GM06990 (cell line): ENCODE results near the gene VOPP1.

Experiments used
- DNase-seq: peaks from one replicate; pipeline ENCODE4 v3.0.0-alpha.2; 2011; ENCODE audit not compliant: insufficient read length; ENCODE audit errors: extremely low read depth
- H3K27me3 ChIP-seq: replicated peaks from 2 replicates; pipeline ENCODE4 v1.6.0; 2011; ENCODE audit warnings: low read length; ENCODE audit not compliant: control insufficient read depth, insufficient read depth
- H3K36me3 ChIP-seq: 2 replicates; pipeline ENCODE4 v1.5.1; 2011; ENCODE audit warnings: low read length; ENCODE audit not compliant: control insufficient read depth, insufficient read depth
- H3K4me3 ChIP-seq: replicated peaks from 2 replicates; pipeline ENCODE4 v1.5.1; 2011; ENCODE audit warnings: low read depth, mild to moderate bottlenecking, control low read depth, low read length
- CTCF ChIP-seq: IDR thresholded peaks from 2 replicates; pipeline ENCODE4 v1.5.1; 2011; ENCODE audit warnings: low read length, control low read depth, mild to moderate bottlenecking, inconsistent platforms; ENCODE audit not compliant: insufficient read depth, poor library complexity, severe bottlenecking

Gene VOPP1

GRCh38 chr7:55540226-55540858 is 32.0 kb downstream of the VOPP1 start:
- Histone ChIP-seq H3K4me3 (no peak overlapping the region), H3K36me3 (peaks cover 11% of the 10 kb centered on the region)

GRCh38 chr7:55539380-55539779 is 32.9 kb downstream of the VOPP1 start:
- Histone ChIP-seq H3K36me3 (peaks cover 10% of the 10 kb centered on the region), H3K4me3 (peak overlapping the region; percentile 39), H3K27me3 (no peaks in the 10 kb centered on the region)
- TF ChIP-seq CTCF, result no peak
- no peak for DNase-seq

More at GRCh38 chr7:55540226-55540858, 32.0 kb downstream of the VOPP1 start:
- TF ChIP-seq CTCF, result no peak
- no peak for DNase-seq
- H3K27me3 ChIP-seq, result no peaks in the 10 kb centered on the region

GRCh38 chr7:55538538-55538937 is 33.8 kb downstream of the VOPP1 start:
- peaks cover 10% of the 10 kb centered on the region for H3K36me3 ChIP-seq
- DNase-seq, result no peak
- peak overlapping the region; percentile 84 for H3K4me3 ChIP-seq
- H3K27me3 ChIP-seq, result no peaks in the 10 kb centered on the region
- no peak for TF ChIP-seq CTCF

- peak overlapping the region; percentile 84 for H3K4me3 ChIP-seq
Measured at GRCh38 chr7:55537458-55537990, 34.8 kb downstream of the VOPP1 start.

GRCh38 chr7:55536619-55537457 is 35.5 kb downstream of the VOPP1 start:
- peak; percentile 64 for DNase-seq
- TF ChIP-seq CTCF, result peak; percentile 15

More at GRCh38 chr7:55537458-55537990, 34.8 kb downstream of the VOPP1 start:
- TF ChIP-seq CTCF, result no peak
- Histone ChIP-seq H3K36me3 (peaks cover 10% of the 10 kb centered on the region), H3K27me3 (no peaks in the 10 kb centered on the region)
- DNase-seq, result no peak

More at GRCh38 chr7:55536619-55537457, 35.5 kb downstream of the VOPP1 start:
- Histone ChIP-seq H3K4me3 (peak overlapping the region; percentile 84), H3K27me3 (no peaks in the 10 kb centered on the region), H3K36me3 (peaks cover 10% of the 10 kb centered on the region)
